Tibial nerve (tissue), 3 donors: ENCODE data around the gene AHNAK.

Experiments
- CTCF ChIP-seq, 5 experiments: fragments of 200-600 bp in 3 of 5; fragments of 450-650 bp in 2 of 5; sonication (generic) in 3 of 5; IDR thresholded peaks; one replicate each; pipeline ENCODE4 v1.5.1; 2016 to 2019; ENCODE audit warnings: antibody characterized with exemption in 5 of 5, mild to moderate bottlenecking in 3 of 5, moderate library complexity in 2 of 5
- POLR2A ChIP-seq, 2 donors: fragments of 450-650 bp; IDR thresholded peaks; one replicate each; pipeline ENCODE4 v1.6.1; 2017; ENCODE audit warnings: antibody characterized with exemption in 2 of 2, mild to moderate bottlenecking in 2 of 2, moderate library complexity in 2 of 2

GRCh38 chr11:62542111-62542745 is 4.4 kb downstream of the AHNAK start:
- no peak for TF ChIP-seq POLR2A (IDR thresholded peaks at IDR 0.05)
- no peak for TF ChIP-seq CTCF (IDR thresholded peaks at IDR 0.05)
